ENCODE measurements around the gene PDE6A.
"Not testable (repeated sequence)": the region's sequence is repeated elsewhere in the genome, so short reads cannot be mapped to it uniquely, and the experiment has no call there.

The PDE6A gene

GRCh38 chr5:149954798-149955197, 10.2 kb upstream of the PDE6A start:
- in situ Hi-C loops (cut with MboI; ENCODE audit: low sequenced_read_pairs), result no loop called here

GRCh38 chr5:149953436-149954121, 9.0 kb upstream of the PDE6A start:
- in situ Hi-C loops (cut with MboI; ENCODE audit: low sequenced_read_pairs), result no loop called here

GRCh38 chr5:149951138-149951749, 6.7 kb upstream of the PDE6A start:
- in situ Hi-C loops (cut with MboI; ENCODE audit: low sequenced_read_pairs), result no loop called here

GRCh38 chr5:149948993-149949392, 4.4 kb upstream of the PDE6A start:
- in situ Hi-C loops (cut with MboI; ENCODE audit: low sequenced_read_pairs), result no loop called here

GRCh38 chr5:149946118-149946517, 1.5 kb upstream of the PDE6A start:
- in situ Hi-C loops (cut with MboI; ENCODE audit: low sequenced_read_pairs), result no loop called here

GRCh38 chr5:149943177-149943949, 1.2 kb downstream of the PDE6A start:
- in situ Hi-C loops (cut with MboI; ENCODE audit: low sequenced_read_pairs), result not testable (repeated sequence)

- in situ Hi-C loops (cut with MboI; ENCODE audit: low sequenced_read_pairs), result not testable (repeated sequence)
These were observed 1.8 kb downstream of the PDE6A start for GRCh38 chr5:149942741-149943169.

GRCh38 chr5:149942199-149942598, 2.4 kb downstream of the PDE6A start:
- in situ Hi-C loops (cut with MboI; ENCODE audit: low sequenced_read_pairs), result no loop called here

GRCh38 chr5:149941795-149942194, 2.8 kb downstream of the PDE6A start:
- in situ Hi-C loops (cut with MboI; ENCODE audit: low sequenced_read_pairs), result no loop called here

GRCh38 chr5:149940941-149941644, 3.5 kb downstream of the PDE6A start:
- in situ Hi-C loops (cut with MboI; ENCODE audit: low sequenced_read_pairs), result no loop called here

- in situ Hi-C loops (cut with MboI; ENCODE audit: low sequenced_read_pairs), result no loop called here
These were observed 4.5 kb downstream of the PDE6A start for GRCh38 chr5:149940077-149940574.

- in situ Hi-C loops (cut with MboI; ENCODE audit: low sequenced_read_pairs), result no loop called here
These were observed 5.0 kb downstream of the PDE6A start for GRCh38 chr5:149939546-149939945.

GRCh38 chr5:149938791-149939358, 5.7 kb downstream of the PDE6A start:
- in situ Hi-C loops (cut with MboI; ENCODE audit: low sequenced_read_pairs), result no loop called here

GRCh38 chr5:149938279-149938678, 6.3 kb downstream of the PDE6A start:
- in situ Hi-C loops (cut with MboI; ENCODE audit: low sequenced_read_pairs), result no loop called here

GRCh38 chr5:149937610-149938009, 7.0 kb downstream of the PDE6A start:
- in situ Hi-C loops (cut with MboI; ENCODE audit: low sequenced_read_pairs), result no loop called here

GRCh38 chr5:149936700-149937091, 7.9 kb downstream of the PDE6A start:
- in situ Hi-C loops (cut with MboI; ENCODE audit: low sequenced_read_pairs), result no loop called here

- in situ Hi-C loops (cut with MboI; ENCODE audit: low sequenced_read_pairs), result no loop called here
These were observed 8.4 kb downstream of the PDE6A start for GRCh38 chr5:149936044-149936699.

- in situ Hi-C loops (cut with MboI; ENCODE audit: low sequenced_read_pairs), result no loop called here
These were observed 9.1 kb downstream of the PDE6A start for GRCh38 chr5:149935431-149935901.

- in situ Hi-C loops (cut with MboI; ENCODE audit: low sequenced_read_pairs), result no loop called here
These were observed 11.9 kb downstream of the PDE6A start for GRCh38 chr5:149932445-149933350.

All from HL-60/S4 (cell line).